A549 (cell line): Measurements from ENCODE around the gene AUTS2.

Experiments
- CTCF ChIP-seq: fragments of >200 bp; sonication (Bioruptor Twin); formaldehyde crosslinking; IDR thresholded peaks from 3 replicates; pipeline ENCODE4 v1.5.1; 2016
- EP300 ChIP-seq, 2 experiments: fragments of >200 bp; sonication (Bioruptor Twin); formaldehyde crosslinking; IDR thresholded peaks; 2 replicates in 1 of 2; 3 replicates in 1 of 2; pipeline ENCODE4 v1.6.1; 2016 to 2017
- MYC ChIP-seq: IDR thresholded peaks from 2 replicates; pipeline ENCODE4 v1.6.1; 2012; ENCODE audit warnings: mild to moderate bottlenecking, inconsistent platforms, low read length, improper control_type of control experiment, borderline replicate concordance
- POLR2A ChIP-seq: IDR thresholded peaks from 2 replicates; pipeline ENCODE4 v1.6.1; 2012; ENCODE audit warnings: mild to moderate bottlenecking, low read length
- RAD21 ChIP-seq, 2 experiments: fragments of >200 bp in 1 of 2; sonication (Bioruptor Twin) in 1 of 2; formaldehyde crosslinking in 1 of 2; IDR thresholded peaks in 1 of 2; conservative IDR thresholded peaks in 1 of 2; 2 replicates in 1 of 2; 3 replicates in 1 of 2; pipeline ENCODE4 v1.6.1; 2012 to 2018; ENCODE audit warnings: inconsistent platforms in 1 of 2

GRCh38 chr7:70563960-70564359 is 965.7 kb downstream of the AUTS2 start:
- TF ChIP-seq MYC (no peak), CTCF (no peak), POLR2A (no peak), RAD21 (conservative IDR thresholded peaks at IDR 0.05 in 1 of 2, IDR thresholded peaks at IDR 0.05 in 1 of 2) (no peak), EP300 (IDR thresholded peaks at IDR 0.05) (no peak)
